Neural cell (in vitro differentiated cells): ENCODE measurements around the gene GRSF1. TPM values are rescaled to one million over a fixed set of nuclear protein-coding genes. Genes with fewer than 3 reads are reported as not detected.

Experiments used
- H2AFZ ChIP-seq: fragments of 200-600, 300-800 bp; sonication (generic), shearing (Covaris generic); 2 replicates; pipeline ENCODE4 v1.6.0; 2014; ENCODE audit warnings: low read depth, mild to moderate bottlenecking, antibody characterized with exemption, low read length, moderate library complexity
- H3F3A ChIP-seq: fragments of 200-600 bp; shearing (Covaris generic); 2 replicates; pipeline ENCODE4 v1.6.1; 2016; ENCODE audit warnings: mild to moderate bottlenecking, moderate library complexity, mixed read lengths, antibody characterized with exemption, low read length; ENCODE audit not compliant: insufficient read depth, poor library complexity, severe bottlenecking
- H3K27ac ChIP-seq: fragments of 200-600, 300-800 bp; sonication (generic), shearing (Covaris generic); 2 replicates; pipeline ENCODE4 v1.5.1; 2014; ENCODE audit warnings: mild to moderate bottlenecking, low read length, moderate library complexity
- H3K27me3 ChIP-seq: fragments of 300-800, 200-600 bp; sonication (generic), shearing (Covaris generic); 2 replicates; pipeline ENCODE4 v1.6.0; 2014; ENCODE audit warnings: mild to moderate bottlenecking, low read depth, low read length, moderate library complexity; ENCODE audit not compliant: insufficient read depth
- H3K36me3 ChIP-seq: fragments of 300-800, 200-600 bp; sonication (generic), shearing (Covaris generic); 2 replicates; pipeline ENCODE4 v1.5.1; 2014; ENCODE audit warnings: mild to moderate bottlenecking, antibody characterized with exemption, low read length, moderate library complexity; ENCODE audit not compliant: insufficient read depth
- H3K4me2 ChIP-seq: fragments of 300-800, 200-600 bp; sonication (generic), shearing (Covaris generic); 2 replicates; pipeline ENCODE4 v1.6.0; 2014; ENCODE audit warnings: mild to moderate bottlenecking, low read length
- H3K4me3 ChIP-seq: fragments of 300-800, 200-600 bp; sonication (generic), shearing (Covaris generic); 2 replicates; pipeline ENCODE4 v1.5.1; 2014; ENCODE audit warnings: mild to moderate bottlenecking, low read length, moderate library complexity
- H3K79me2 ChIP-seq: fragments of 200-600 bp; shearing (Covaris generic); replicated peaks from 2 replicates; pipeline ENCODE4 v1.6.0; 2014; ENCODE audit warnings: mild to moderate bottlenecking, low read length, moderate library complexity; ENCODE audit not compliant: insufficient read depth
- H3K9ac ChIP-seq: fragments of 300-800, 200-600 bp; sonication (generic), shearing (Covaris generic); 2 replicates; pipeline ENCODE4 v1.6.1; 2016; ENCODE audit warnings: mild to moderate bottlenecking, low read length, mixed read lengths
- H3K9me2 ChIP-seq: fragments of 200-600 bp; shearing (Covaris generic); 2 replicates; pipeline ENCODE4 v1.6.1; 2016; ENCODE audit warnings: mild to moderate bottlenecking, low read length, mixed read lengths; ENCODE audit not compliant: insufficient read depth
- H3K9me3 ChIP-seq: fragments of 200-600, 300-800 bp; sonication (generic), shearing (Covaris generic); 2 replicates; pipeline ENCODE4 v1.6.1; 2016; ENCODE audit warnings: mild to moderate bottlenecking, mixed run types, low read length, moderate library complexity, mixed read lengths
- H4K20me1 ChIP-seq: fragments of 200-600 bp; shearing (Covaris generic); 2 replicates; pipeline ENCODE4 v1.6.1; 2016; ENCODE audit warnings: mild to moderate bottlenecking, mixed run types; ENCODE audit not compliant: insufficient read depth
- CTCF ChIP-seq: fragments of 450-650 bp; IDR thresholded peaks from 2 replicates; pipeline ENCODE4 v1.5.1; 2014; ENCODE audit warnings: antibody characterized with exemption, mild to moderate bottlenecking, moderate library complexity; ENCODE audit not compliant: poor library complexity, severe bottlenecking
- EP300 ChIP-seq: fragments of 450-650 bp; conservative IDR thresholded peaks from 2 replicates; pipeline ENCODE4 v1.6.1; 2014; ENCODE audit warnings: antibody characterized with exemption, mild to moderate bottlenecking, moderate library complexity; ENCODE audit not compliant: poor library complexity, severe bottlenecking
- EZH2 ChIP-seq: fragments of 200-600, 300-800 bp; shearing (Covaris generic), sonication (generic); IDR thresholded peaks from 2 replicates; pipeline ENCODE4 v1.6.1; 2014; ENCODE audit warnings: antibody characterized with exemption, low read length, borderline replicate concordance, mild to moderate bottlenecking; ENCODE audit not compliant: insufficient read depth, poor library complexity, severe bottlenecking
- MXI1 ChIP-seq: fragments of 450-650 bp; conservative IDR thresholded peaks from 2 replicates; pipeline ENCODE4 v1.6.1; 2014; ENCODE audit warnings: antibody characterized with exemption, mild to moderate bottlenecking; ENCODE audit not compliant: poor library complexity, severe bottlenecking
- POLR2AphosphoS5 ChIP-seq: IDR thresholded peaks from 2 replicates; pipeline ENCODE4 v1.6.1; 2012
- RAD21 ChIP-seq: fragments of 450-650 bp; conservative IDR thresholded peaks from 2 replicates; pipeline ENCODE4 v1.6.1; 2014; ENCODE audit warnings: antibody characterized with exemption, mild to moderate bottlenecking, moderate library complexity
- SMC3 ChIP-seq: fragments of 450-650 bp; conservative IDR thresholded peaks from 2 replicates; pipeline ENCODE4 v1.6.1; 2014; ENCODE audit warnings: antibody characterized with exemption, mild to moderate bottlenecking, moderate library complexity; ENCODE audit not compliant: poor library complexity
- TAF1 ChIP-seq: IDR thresholded peaks from 2 replicates; pipeline ENCODE4 v1.6.1; 2012; ENCODE audit warnings: low read depth
- polyA plus RNA-seq: library from polyadenylated mRNA; depleted of rRNA; stranded (reverse); fragments of >200 nt; gene quantifications from 2 replicates; pipeline ENCODE4 v1.2.3, GENCODE V29; 2014
- TF ChIP-seq, protein P1 (sequence below): IDR thresholded peaks from 2 replicates; pipeline ENCODE4 v1.6.1; 2012; ENCODE audit warnings: borderline replicate concordance

Gene GRSF1
- polyA plus RNA-seq, 1 donor from 2014 or later, result 85.5 TPM

GRCh38 chr4:70858454-70858853, 18.8 kb upstream of the GRSF1 start:
- Histone ChIP-seq H3K27me3 (no peaks in the 10 kb centered on the region), H3K36me3 (no peaks in the 10 kb centered on the region), H3K4me3 (no peak overlapping the region), H3K9ac (no peak overlapping the region), H3K4me2 (no peak overlapping the region), H3K79me2 (no peaks in the 10 kb centered on the region), H4K20me1 (no peaks in the 10 kb centered on the region), H3F3A (no peaks in the 10 kb centered on the region), H2AFZ (no peak overlapping the region), H3K9me2 (no peaks in the 10 kb centered on the region), H3K9me3 (no peaks in the 10 kb centered on the region), H3K27ac (no peak overlapping the region)
- no peak for TF ChIP-seq POLR2AphosphoS5
- TF ChIP-seq SMC3, result no peak
- no peak for TF ChIP-seq CTCF
- no peak for TF ChIP-seq TAF1
- TF ChIP-seq RAD21, result no peak
- TF ChIP-seq EP300, result no peak
- TF ChIP-seq, protein P1, sequence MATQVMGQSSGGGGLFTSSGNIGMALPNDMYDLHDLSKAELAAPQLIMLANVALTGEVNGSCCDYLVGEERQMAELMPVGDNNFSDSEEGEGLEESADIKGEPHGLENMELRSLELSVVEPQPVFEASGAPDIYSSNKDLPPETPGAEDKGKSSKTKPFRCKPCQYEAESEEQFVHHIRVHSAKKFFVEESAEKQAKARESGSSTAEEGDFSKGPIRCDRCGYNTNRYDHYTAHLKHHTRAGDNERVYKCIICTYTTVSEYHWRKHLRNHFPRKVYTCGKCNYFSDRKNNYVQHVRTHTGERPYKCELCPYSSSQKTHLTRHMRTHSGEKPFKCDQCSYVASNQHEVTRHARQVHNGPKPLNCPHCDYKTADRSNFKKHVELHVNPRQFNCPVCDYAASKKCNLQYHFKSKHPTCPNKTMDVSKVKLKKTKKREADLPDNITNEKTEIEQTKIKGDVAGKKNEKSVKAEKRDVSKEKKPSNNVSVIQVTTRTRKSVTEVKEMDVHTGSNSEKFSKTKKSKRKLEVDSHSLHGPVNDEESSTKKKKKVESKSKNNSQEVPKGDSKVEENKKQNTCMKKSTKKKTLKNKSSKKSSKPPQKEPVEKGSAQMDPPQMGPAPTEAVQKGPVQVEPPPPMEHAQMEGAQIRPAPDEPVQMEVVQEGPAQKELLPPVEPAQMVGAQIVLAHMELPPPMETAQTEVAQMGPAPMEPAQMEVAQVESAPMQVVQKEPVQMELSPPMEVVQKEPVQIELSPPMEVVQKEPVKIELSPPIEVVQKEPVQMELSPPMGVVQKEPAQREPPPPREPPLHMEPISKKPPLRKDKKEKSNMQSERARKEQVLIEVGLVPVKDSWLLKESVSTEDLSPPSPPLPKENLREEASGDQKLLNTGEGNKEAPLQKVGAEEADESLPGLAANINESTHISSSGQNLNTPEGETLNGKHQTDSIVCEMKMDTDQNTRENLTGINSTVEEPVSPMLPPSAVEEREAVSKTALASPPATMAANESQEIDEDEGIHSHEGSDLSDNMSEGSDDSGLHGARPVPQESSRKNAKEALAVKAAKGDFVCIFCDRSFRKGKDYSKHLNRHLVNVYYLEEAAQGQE, result no peak
- TF ChIP-seq EZH2, result no peak
- TF ChIP-seq MXI1, result no peak

DNA sequence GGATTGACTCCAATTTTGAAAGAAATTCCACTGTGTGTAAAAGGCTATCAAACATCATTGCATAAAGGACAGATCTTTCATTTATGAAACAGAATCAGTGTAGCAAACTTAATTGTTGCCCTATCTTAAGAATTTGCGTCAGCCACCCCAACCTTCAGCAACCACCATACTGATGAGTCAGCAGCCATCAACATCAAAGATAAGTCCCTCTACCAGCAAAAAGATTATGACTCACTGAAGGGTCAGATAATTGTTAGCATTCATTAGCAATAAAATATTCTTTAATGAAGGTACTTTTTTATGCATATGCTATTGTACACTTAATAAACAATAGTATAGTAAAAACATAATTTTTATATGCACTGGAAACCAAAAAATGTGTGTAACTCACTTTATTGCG, 15.8 kb upstream of the GRSF1 start:
- Histone ChIP-seq H3K27me3 (no peaks in the 10 kb centered on the region), H4K20me1 (no peaks in the 10 kb centered on the region), H3F3A (no peaks in the 10 kb centered on the region), H3K4me3 (no peak overlapping the region), H2AFZ (no peak overlapping the region), H3K9me2 (no peaks in the 10 kb centered on the region), H3K36me3 (no peaks in the 10 kb centered on the region), H3K9ac (no peak overlapping the region), H3K9me3 (no peaks in the 10 kb centered on the region), H3K4me2 (no peak overlapping the region), H3K79me2 (no peaks in the 10 kb centered on the region), H3K27ac (no peak overlapping the region)
- TF ChIP-seq POLR2AphosphoS5 (no peak), EZH2 (no peak), SMC3 (no peak), MXI1 (no peak), CTCF (no peak), EP300 (no peak), RAD21 (no peak), TAF1 (no peak)
- TF ChIP-seq, protein P1, result no peak
